Peyer's patch (tissue), 4 donors: ENCODE measurements around the gene MAP2K7. TPM values are rescaled to one million over a fixed set of nuclear protein-coding genes. Genes with fewer than 3 reads are reported as not detected.

Experiments
- DNase-seq, 3 donors: peaks; one replicate each; pipeline ENCODE4 v3.0.0-alpha.2; 2017 to 2019
- H3K27ac ChIP-seq, 4 donors: fragments of 200-600 bp; sonication (generic); one replicate each; pipeline ENCODE4 v1.5.1; 2016 to 2019
- H3K27me3 ChIP-seq, 2 donors: fragments of 200-600 bp; sonication (generic); one replicate each; pipeline ENCODE4 v1.5.1; 2019
- H3K36me3 ChIP-seq, 3 donors: fragments of 200-600 bp; sonication (generic); one replicate each; pipeline ENCODE4 v1.5.1; 2016 to 2019
- H3K4me1 ChIP-seq, 4 donors: fragments of 200-600 bp; sonication (generic); one replicate each; pipeline ENCODE4 v1.5.1; 2016 to 2019
- H3K4me3 ChIP-seq, 4 donors: fragments of 200-600 bp; sonication (generic); 1 replicate in 3 of 4; 2 replicates in 1 of 4; pipeline ENCODE4 v1.5.1; 2016 to 2019; ENCODE audit warnings: mild to moderate bottlenecking in 1 of 4
- H3K9me3 ChIP-seq, 4 donors: fragments of 200-600 bp; sonication (generic); one replicate each; pipeline ENCODE4 v1.5.1; 2016 to 2019; ENCODE audit warnings: mild to moderate bottlenecking in 1 of 4
- POLR2A ChIP-seq, 2 donors: fragments of 450-650 bp; IDR thresholded peaks; one replicate each; pipeline ENCODE4 v1.5.1; 2017; ENCODE audit warnings: antibody characterized with exemption in 2 of 2, mild to moderate bottlenecking in 2 of 2, moderate library complexity in 2 of 2
- total RNA-seq, 4 donors: library from RNA; depleted of rRNA; stranded (reverse); fragments of >200 nt; gene quantifications; one replicate each; pipeline ENCODE4 v1.1.0, GENCODE V29; 2016
- TF ChIP-seq, protein P1 (sequence below), 6 experiments: fragments of 450-650 bp in 4 of 6; fragments of 200-600 bp in 2 of 6; sonication (generic) in 1 of 6; IDR thresholded peaks; one replicate each; pipeline ENCODE4 v1.5.1; 2017 to 2019; ENCODE audit warnings: antibody characterized with exemption in 6 of 6, mild to moderate bottlenecking in 3 of 6, moderate library complexity in 1 of 6

MAP2K7 gene
- total RNA-seq, 4 donors from 2014 or later = 16.6 to 39.3 (median 35.0) TPM

- DNase-seq = peak in 1 of 3 donors; percentile 43
- Histone ChIP-seq H3K27ac (no peak overlapping the region), H3K9me3 (no peaks in the 10 kb centered on the region), H3K36me3 (peaks cover 0 to 45% (median 0%) of the 10 kb centered on the region in 3 donors), H3K4me1 (peaks cover 2 to 27% (median 16%) of the 10 kb centered on the region in 4 donors), H3K27me3 (peaks cover 0 to 33% of the 10 kb centered on the region in 2 donors), H3K4me3 (no peak overlapping the region)
- no peak for TF ChIP-seq POLR2A (IDR thresholded peaks at IDR 0.05)
- TF ChIP-seq, protein P1, sequence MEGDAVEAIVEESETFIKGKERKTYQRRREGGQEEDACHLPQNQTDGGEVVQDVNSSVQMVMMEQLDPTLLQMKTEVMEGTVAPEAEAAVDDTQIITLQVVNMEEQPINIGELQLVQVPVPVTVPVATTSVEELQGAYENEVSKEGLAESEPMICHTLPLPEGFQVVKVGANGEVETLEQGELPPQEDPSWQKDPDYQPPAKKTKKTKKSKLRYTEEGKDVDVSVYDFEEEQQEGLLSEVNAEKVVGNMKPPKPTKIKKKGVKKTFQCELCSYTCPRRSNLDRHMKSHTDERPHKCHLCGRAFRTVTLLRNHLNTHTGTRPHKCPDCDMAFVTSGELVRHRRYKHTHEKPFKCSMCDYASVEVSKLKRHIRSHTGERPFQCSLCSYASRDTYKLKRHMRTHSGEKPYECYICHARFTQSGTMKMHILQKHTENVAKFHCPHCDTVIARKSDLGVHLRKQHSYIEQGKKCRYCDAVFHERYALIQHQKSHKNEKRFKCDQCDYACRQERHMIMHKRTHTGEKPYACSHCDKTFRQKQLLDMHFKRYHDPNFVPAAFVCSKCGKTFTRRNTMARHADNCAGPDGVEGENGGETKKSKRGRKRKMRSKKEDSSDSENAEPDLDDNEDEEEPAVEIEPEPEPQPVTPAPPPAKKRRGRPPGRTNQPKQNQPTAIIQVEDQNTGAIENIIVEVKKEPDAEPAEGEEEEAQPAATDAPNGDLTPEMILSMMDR (IDR thresholded peaks at IDR 0.05) = no peak
Measured at GRCh38 chr19:7912697-7913564, 9.3 kb downstream of the MAP2K7 start.

DNA sequence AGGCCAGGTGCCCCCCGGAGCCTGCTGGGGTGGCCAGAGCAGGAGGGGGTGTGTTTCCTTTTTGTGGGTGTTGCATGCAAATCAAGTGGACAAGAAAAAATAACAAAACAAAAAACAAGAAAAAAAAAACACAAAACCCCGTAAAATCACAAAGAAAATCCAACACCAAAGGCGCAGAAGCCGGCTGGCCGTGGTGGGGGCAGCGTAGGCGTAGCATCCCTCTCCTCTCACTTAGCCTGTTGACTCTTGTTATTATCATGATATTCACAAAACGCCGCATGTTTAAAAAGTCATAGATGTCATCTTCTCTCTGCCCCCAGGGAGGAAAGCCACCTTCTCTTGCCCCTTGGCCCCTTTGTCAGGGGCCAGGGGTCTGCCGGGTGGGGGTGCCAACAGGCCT is 10.0 kb downstream of the MAP2K7 start:
- no peak for DNase-seq
- H3K4me3 ChIP-seq = no peak overlapping the region
- H3K27me3 ChIP-seq = peaks cover 0 to 38% of the 10 kb centered on the region in 2 donors
- no peak for TF ChIP-seq POLR2A (IDR thresholded peaks at IDR 0.05)
- TF ChIP-seq, protein P1 (IDR thresholded peaks at IDR 0.05) = no peak
- no peaks in the 10 kb centered on the region for H3K9me3 ChIP-seq
- peaks cover 0 to 45% (median 0%) of the 10 kb centered on the region in 3 donors for H3K36me3 ChIP-seq
- peaks cover 2 to 31% (median 18%) of the 10 kb centered on the region in 4 donors for H3K4me1 ChIP-seq
- no peak overlapping the region for H3K27ac ChIP-seq

DNA sequence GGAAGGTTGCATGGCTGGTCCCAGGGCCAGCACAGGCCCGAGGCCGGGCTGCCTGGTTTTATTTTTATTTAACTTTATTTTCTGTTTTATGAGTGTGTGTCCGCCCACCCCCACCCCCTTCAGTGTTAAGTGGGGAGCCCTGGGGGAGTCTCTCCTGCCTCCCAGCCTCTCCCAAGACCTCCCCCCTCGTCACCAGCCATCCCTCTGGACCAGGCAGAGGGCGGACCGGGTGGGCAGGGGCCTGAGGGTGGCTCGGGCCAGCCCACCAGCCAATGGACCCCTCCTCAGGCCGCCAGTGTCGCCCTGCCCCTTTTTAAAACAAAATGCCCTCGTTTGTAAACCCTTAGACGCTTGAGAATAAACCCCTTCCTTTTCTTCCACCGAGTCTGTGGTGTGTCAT is 10.4 kb downstream of the MAP2K7 start:
- Histone ChIP-seq H3K27me3 (peaks cover 0 to 38% of the 10 kb centered on the region in 2 donors), H3K9me3 (no peaks in the 10 kb centered on the region), H3K4me1 (peaks cover 2 to 31% (median 18%) of the 10 kb centered on the region in 4 donors), H3K4me3 (no peak overlapping the region), H3K27ac (no peak overlapping the region), H3K36me3 (peaks cover 0 to 42% (median 0%) of the 10 kb centered on the region in 3 donors)
- TF ChIP-seq POLR2A (IDR thresholded peaks at IDR 0.05) = no peak
- TF ChIP-seq, protein P1 (IDR thresholded peaks at IDR 0.05) = no peak
- DNase-seq = no peak

GRCh38 chr19:7914598-7915045 is 10.9 kb downstream of the MAP2K7 start, which contains the start of gene TGFBR3L:
Gene TGFBR3L (plus strand): TSS chr19:7914830.
- Histone ChIP-seq H3K27ac (no peak within 1 kb of the TSS), H3K4me1 (peaks cover 2 to 31% (median 19%) of the 10 kb centered on the region in 4 donors), H3K9me3 (no peaks in the 10 kb centered on the region), H3K36me3 (peaks cover 0 to 37% (median 0%) of the 10 kb centered on the region in 3 donors), H3K4me3 (no peak within 1 kb of the TSS), H3K27me3 (peaks cover 0 to 38% of the 10 kb centered on the region in 2 donors)
- TF ChIP-seq POLR2A (IDR thresholded peaks at IDR 0.05) = no peak
- TF ChIP-seq, protein P1 (IDR thresholded peaks at IDR 0.05) = no peak
- peak in 1 of 3 donors; percentile 45 for DNase-seq

DNA sequence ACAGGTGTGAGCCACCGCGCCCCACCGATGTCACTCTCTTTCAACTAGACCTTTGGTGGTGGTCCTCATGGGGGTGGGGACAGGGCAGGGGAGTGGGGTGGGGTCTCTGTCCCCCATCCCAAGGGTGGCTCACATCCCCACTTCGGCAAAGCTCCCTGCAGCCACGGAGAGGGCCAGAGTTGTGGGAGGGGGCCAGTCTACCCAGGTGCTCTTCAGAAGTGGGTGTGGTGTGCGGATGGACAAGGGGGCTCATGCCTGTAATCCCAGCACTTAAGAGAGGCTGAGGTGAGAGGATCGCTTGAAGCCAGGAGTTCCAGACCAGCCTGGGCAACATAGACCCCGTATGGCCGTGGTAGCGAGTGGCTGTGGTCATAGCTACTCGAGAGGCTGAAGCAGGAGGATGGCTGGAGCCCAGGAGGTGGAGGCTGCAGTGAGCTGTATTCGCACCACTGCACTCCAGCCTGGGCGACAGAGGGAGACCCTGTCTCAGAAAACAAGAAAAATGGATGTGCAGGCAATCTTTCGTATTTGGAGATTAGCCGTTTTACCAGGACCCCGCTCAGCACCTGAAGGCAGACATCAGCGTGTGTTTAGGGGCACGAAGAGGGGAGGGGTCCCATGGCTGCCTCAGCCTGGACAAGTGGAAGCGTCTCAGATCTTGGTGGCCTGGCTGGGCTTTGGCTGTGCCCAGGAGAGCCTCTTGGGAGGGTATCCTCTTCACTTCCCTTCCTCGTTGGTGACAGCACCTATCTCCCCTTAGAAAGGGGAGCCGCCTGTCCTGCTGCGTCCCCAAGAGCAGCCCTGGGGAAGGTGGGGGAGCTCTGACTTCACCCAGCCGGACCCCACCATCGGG is 11.8 kb downstream of the MAP2K7 start:
- Histone ChIP-seq H3K9me3 (no peaks in the 10 kb centered on the region), H3K27ac (no peak overlapping the region), H3K36me3 (peaks cover 0 to 28% (median 0%) of the 10 kb centered on the region in 3 donors), H3K4me1 (peaks cover 2 to 31% (median 20%) of the 10 kb centered on the region in 4 donors), H3K4me3 (peak overlapping the region in 3 of 4 donors; percentile 49 to 94 (median 78)), H3K27me3 (peaks cover 0 to 38% of the 10 kb centered on the region in 2 donors)
- TF ChIP-seq POLR2A (IDR thresholded peaks at IDR 0.05) = no peak
- TF ChIP-seq, protein P1 (IDR thresholded peaks at IDR 0.05) = no peak
- DNase-seq = no peak
